Brain pericyte (primary cell): ENCODE data around the gene CST7.

Experiments used
- DNase-seq: peaks from one replicate; pipeline ENCODE4 v3.0.0-alpha.2; 2012; ENCODE audit warnings: low read depth, low spot score

Gene CST7

DNA sequence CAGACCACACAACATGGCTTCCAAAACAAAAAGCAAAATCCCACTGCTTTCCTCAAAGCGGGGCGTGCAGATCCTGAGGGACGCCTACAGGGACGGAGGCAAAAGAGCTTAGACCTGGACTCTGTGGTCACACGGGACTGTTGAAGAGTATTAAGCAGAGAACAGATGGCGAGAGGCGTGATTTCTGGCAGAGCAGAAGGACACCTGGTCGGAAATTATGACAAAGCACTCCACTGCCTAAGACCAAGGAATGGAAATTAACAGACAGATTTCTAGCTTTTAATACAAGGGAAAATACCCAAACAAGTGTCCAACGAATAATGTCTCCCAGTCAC, 15.4 kb downstream of the CST7 start:
- no peak for DNase-seq

DNA sequence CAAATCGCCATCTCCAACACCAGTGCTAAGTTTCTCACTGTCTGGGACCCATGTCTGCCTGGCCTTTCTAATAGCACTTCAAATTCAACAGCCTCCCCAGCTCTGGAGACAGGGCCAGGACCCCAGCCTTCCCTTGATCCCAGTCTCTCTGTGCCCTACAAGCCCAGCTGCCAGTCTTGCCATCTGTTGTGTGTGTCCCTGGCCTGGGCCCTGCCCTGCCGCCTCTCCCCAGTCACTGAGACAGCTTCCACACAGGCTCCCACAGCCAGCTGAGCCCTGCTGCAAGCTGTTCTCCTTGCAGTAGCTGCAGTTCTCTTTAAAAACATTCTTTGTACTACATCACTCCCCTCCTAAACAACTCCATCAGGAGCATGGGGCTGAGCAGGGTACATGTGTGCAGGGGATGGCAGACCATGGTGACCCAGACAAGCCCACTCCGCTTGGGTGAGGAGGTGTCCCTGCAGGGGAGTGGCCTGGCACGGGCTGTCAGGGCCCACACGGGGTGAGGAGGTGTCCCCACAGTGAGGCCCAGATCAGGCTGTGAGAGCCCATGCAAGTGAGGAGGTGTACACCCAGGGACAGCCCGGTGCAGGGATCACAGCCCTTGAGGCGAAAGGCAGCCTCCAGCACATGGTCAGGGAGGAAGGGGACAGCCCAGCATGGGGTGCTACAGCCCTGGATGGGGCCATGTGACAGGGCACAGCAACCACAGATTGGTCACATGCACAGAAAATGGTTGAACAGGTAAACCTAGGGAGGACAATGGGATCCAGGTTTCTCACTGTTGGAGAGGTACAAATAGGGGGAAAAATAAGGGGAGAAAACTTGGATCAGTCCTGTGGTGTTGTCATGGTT, 16.2 kb downstream of the CST7 start:
- DNase-seq = no peak

DNA sequence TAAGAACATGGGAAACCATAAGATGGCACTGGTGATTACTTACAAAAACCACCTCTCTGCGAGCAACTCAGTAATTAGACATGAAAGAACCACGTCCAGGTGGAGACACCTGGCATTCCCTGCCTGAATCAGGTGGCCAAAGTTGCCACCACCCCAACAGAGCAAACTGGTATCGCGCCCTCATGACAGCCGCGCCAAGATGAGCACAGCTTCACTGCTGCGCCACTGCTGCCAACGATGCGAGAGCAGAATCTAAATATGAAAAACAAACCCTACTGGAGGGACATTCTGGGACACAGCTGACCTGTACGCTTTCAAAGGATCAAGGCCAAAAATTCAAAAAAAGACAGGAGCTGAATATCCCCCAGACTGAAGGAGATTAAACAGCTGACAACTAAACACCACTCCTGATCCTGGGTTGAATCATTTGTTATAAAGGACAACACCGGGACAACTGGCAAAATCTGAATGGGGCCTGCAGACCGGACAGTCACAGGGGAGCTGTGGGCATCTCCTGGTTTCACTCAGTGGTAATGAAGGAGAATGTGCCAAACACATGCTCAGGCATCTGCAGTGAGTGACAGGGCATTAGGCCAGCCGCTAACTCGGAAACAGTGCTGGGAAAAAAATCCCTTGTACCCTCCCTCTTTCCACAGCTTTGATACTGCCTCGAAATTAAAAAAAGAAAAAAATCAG, 17.4 kb downstream of the CST7 start:
- DNase-seq = no peak

DNA sequence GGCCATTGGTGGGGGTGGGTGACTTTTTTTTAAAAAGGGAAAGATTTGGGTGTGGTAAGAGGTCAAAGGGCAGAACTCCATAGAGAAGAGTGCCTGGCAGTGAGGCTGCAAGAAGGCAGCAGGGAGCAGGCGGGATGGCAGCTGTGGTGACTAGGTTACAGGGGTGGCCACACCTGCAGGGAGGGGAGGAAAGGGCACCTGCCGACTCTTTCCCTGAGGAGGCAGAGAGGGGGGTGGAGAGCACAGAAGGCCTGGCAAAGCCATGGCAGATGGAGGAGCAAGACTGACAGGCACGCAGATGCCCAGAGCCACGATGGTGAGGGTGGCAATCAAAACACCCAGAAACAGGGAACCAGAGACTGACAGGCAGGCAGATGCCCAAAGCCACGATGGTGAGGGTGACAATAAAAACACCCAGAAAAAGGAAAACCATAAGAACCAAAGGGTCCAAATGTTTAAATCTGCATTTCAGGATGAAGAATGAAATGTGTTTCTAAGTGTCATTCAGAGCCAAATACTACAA, 19.3 kb downstream of the CST7 start:
- DNase-seq = no peak

DNA sequence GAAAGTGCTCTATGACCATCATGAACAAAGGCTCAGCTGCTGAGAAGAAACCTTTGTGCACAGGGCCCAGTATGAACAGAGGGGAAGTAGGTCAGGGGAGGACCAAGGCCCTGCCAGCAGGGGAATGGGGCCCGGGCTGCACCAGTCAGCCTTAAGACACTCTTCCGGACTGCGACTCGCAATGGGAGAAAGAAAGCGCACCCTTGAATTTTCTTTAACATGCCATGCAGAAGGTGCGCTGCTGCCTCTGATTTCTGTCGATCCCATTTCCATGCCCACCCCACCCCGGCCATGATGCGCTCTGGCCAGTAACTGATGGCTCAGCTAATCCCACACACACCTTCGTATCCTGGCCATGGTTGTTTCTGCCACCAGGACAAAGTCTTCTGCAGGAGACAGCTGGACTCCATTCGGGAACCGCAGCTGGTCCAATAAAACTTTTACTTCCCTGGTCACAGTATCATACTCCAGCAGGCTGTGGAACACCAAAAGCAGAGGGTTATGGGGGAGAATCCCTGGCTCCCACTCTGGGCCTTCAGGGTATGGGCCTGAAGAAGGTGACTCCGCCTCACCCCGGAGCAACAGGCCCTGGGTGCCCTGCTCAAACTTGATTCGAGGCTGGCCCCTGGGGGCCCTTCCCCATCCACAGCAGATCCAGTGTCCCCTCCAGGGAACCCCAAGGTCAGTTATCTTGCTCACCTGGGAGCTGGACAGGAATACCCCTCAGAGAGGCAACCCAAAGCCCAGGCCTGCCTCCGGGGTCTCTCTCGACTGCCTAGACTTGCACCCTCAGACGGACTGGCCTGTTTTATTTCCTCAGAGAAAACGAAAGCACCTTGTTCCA, 20.3 kb downstream of the CST7 start:
- no peak for DNase-seq

DNA sequence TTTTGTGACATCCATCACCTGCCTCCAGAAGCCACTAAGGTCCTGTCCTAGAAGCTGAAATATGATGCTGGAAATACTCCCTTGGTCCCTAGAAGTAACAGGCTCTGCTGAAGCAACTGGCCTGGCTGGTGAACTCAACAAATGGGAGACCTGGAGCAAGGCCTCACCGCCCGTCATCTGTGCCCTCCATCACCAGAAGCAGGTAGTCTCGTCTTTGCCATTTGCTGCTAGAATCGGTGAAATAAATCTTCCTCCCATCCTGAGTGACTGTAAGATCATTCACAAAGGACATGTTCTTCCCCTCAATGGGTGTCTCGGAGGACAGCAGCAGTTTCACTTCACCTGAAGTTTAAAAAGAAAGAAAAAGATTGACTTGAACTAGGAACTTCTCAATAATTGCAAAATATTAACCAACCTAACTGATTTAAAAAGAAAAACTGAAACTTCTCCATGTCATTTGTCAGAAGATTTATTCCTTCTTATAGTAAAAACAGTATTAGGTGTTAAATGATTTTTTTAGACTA, 21.0 kb downstream of the CST7 start:
- DNase-seq = no peak

DNA sequence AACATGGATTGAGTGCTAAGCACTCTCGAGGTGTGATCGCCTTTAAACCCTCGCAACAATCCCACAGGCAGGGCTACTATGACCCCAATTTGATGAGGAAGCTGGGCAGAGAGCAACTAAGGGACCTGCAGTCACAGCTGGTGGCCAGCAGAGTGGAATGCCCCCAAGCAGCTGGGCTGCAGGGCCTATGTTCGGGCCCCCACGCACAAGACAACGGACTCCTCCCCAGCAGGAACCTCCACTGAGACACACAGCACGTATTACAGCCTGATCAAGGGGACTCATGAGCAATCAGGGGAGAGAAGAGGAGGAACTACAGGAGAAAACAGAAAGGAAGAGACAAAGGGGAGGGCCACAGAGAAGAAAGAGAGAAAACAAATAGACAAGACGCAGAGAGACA, 21.7 kb downstream of the CST7 start:
- DNase-seq = no peak

DNA sequence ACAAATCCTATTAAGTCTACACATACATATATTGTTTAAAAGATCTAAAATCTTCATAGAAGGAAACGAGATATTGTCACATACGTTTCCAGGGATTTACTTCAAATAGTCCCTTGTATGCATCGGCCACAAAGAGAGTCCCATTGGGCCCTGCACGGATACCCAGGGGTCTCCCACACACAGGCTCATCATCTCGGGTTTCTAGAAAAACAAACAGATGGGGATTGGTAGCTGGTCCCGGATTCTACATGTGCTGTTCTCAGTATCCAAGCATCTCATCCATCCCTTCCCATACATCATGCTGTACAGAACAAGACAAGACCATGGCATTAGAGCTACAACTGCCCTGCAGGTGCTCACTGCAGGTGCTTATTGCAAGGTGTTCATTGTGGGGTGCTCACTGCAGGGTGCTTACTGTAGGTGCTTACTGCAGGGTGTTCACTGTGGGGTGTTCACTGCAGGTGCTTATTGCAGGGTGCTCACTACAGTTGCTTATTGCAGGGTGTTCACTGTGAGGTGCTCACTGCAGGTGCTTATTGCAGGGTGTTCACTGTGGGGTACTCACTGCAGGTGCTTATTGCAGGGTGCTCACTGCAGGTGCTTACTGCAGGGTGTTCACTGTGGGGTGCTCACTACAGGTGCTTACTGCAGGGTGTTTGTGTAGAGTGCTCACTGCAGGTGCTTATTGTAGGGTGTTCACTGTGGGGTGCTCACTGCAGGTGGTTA, 22.5 kb downstream of the CST7 start:
- no peak for DNase-seq

DNA sequence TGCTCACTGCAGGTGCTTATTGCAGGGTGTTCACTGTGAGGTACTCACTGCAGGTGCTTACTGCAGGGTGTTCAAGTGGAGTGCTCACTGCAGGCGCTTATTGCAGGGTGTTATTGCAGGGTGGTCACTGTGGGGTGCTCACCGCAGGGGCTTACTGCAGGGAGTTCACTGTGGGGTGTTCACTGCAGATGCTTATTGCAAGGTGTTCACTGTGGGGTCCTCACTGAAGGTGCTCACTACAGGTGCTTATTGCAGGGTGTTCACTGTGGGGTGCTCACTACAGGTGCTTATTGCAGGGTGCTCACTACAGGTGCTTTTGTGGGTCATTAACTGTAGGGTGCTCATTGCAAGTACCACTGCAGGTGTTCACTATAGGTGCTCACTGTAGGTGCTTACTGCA, 23.3 kb downstream of the CST7 start:
- DNase-seq = no peak

DNA sequence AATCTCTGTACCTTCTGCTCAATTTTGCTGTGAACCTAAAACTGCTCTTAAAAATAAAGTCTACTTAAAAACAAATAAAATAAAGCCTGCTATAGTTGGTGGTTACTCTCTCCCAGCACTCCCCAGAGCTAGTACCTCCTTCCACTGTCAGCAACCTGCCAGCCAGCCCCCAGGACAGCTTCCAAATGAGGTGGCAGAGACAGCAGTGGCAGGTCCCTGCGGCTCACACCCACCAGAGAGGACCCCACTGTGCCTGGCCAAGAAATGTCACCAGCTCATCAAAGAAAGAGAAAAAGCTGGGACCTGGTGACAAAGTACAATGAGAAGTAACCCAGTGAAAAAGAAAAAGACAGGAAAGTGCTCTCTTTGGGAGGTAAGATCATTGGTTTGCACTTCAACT, 28.3 kb downstream of the CST7 start:
- DNase-seq = no peak

DNA sequence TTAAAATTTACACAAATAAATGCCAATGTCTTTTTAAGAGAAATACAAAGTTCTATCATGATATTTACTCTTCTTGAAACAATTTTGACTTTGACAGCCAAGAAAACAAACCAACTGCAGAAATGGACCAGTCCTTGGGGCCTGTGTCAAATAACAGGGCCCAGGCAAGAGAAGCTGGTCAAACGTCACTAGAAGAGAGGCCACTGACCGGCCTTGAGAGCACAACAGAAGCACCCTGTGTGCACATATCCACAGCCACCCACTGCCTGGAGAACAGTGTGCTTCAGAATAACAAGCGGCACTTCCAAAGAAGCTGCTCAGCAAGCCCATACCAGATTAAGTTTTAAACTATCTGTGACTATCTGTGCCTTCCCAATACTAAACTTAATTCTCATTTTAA, 28.7 kb downstream of the CST7 start:
- DNase-seq = no peak

DNA sequence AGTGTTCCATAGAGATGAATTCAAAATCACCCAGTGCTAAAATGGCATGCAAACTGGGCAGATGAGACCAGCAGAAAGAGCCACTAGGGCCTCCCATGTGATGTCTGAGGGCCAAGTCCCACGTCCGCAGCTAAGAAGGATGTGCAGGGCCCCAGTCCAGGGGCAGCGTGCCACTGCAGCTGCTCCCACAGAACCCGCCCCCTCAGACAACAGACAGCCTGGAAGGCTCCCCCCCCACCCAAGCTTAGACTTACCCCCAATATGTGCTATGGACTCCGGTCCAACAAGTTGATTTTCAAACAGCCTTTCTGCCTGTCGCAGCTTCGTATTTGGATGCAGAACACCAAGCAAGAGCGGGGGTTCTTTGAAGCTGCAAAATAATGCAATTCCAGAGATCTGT, 29.4 kb downstream of the CST7 start:
- no peak for DNase-seq

DNA sequence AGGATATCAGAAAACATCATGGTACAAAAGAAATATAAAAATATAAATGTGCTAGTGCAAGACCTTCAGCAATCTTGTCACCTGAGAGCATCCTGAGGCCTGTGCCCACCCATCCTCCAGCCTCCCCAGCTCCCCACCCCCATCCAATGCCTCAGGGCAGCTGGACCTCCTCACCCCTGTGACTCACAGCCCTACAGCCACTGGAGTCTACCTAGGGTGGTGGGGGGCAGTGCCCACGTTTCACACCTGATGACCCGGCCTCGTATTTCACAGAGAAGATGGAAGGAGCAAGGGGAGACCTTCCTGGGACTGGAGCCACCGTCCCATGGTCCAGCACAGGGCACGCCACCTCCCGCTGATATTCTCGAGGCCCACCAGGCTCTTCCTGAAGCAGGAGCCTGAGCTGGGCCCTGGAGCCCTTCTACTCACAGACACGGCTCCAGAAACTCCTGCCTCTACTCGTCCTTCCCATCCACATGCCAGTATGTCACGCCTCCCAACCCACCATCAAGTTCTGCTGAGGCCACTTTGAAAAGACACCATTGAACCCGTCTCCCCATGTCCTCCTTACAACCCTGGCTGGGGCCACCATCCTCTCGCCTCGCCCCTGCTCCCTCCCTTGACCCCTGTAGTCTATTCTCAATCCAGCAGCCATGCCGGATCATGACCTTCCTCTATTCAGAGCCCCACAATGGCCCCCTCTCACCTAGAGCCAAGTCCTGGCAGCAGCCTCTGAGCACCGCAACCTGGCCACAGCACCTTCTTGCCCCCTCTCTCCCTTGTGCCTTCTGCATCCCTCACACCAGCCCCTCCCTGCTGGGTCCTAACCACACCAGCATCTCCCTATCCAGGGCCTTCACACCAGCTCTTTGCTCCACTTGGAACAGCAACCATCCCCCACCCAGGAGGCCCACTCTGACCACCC, 30.2 kb downstream of the CST7 start:
- DNase-seq = no peak

DNA sequence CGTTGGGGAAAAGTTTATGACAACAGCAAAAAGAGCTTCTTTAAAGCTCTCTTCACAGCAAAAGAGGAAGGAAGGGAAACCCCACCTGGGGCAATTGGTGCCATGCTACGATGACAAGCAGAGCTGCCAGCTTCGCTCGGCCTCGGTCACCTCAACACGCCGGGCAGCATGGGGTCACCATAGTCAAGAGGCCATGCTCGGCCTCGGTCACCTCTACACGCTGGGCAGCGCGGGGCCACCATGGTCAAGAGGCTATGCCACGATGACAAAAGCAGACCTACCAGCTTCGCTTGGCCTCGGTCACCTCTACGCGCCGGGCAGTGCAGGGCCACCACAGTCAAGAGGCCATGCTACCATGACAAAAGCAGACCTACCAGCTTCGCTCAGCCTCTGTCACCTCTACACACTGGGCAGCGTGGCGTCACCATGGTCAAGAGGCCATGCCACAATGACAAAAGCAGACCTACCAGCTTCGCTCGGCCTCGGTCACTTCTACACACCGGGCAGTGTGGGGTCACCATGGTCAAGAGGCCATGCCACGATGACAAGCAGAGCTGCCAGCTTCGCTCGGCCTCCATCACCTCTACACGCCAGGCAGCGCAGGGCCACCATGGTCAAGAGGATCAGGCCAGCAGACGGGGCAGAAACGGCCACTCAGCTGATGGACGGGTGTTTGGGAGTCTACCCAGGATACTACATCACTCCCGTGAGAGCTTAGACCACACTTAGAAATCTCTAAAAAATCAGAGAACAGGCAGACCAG, 31.4 kb downstream of the CST7 start:
- no peak for DNase-seq

DNA sequence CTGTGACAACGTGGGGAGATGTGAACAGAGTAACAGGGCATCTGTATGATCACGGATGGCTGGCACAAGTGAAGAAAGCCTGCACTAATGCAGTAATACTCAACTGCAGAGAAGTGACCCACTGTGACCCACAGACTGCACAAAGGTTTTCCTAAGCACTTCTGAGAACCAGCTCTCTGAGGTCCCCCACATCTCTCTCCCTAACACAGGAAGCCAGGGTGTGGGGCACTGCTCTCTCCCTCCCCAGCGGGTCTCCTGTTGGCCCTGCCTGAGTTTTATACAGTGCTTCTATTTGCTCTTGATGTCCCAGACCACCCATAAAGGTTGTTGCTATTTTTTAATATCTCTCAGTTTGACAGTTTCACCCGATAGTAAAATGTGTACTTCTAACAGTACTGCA, 32.2 kb downstream of the CST7 start:
- no peak for DNase-seq

DNA sequence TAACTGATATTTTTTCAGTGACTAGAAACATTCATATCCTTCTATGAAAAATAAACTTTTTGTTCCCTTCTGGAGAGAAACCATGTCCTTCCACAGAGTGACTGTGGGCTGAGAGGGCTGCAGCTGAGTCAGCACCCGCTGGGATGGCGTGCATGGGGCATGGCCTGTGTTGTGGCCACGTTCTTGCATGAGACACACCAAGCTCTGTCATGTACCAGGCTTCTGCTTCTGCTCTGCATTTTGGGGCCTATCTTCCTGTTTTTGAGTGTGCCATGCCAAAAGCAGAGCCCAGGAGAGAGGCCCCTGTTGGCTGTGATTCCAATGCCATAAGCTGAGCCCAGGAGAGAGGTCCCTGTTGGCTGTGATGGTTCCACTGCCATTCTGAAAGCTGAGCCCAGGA, 32.7 kb downstream of the CST7 start:
- DNase-seq = no peak

DNA sequence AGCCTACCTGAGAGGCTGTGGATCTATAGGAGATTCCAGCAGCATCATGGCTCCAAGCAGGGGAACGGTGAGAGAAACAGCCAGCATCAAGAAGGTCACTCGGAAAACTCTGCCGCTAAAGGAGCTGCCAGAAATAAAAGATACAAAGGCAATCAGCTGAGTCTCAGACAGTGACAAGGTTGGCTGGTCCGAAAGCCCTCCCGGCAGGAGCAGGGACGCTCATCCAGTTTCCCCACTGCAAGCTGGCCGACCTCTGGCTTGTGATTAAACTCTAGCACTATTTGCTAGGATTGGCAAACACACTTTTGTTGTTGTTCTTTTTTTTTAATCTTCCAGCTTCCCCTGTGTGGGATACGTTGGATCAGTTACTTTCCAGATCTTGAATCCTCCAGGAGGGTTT, 34.8 kb downstream of the CST7 start:
- no peak for DNase-seq

DNA sequence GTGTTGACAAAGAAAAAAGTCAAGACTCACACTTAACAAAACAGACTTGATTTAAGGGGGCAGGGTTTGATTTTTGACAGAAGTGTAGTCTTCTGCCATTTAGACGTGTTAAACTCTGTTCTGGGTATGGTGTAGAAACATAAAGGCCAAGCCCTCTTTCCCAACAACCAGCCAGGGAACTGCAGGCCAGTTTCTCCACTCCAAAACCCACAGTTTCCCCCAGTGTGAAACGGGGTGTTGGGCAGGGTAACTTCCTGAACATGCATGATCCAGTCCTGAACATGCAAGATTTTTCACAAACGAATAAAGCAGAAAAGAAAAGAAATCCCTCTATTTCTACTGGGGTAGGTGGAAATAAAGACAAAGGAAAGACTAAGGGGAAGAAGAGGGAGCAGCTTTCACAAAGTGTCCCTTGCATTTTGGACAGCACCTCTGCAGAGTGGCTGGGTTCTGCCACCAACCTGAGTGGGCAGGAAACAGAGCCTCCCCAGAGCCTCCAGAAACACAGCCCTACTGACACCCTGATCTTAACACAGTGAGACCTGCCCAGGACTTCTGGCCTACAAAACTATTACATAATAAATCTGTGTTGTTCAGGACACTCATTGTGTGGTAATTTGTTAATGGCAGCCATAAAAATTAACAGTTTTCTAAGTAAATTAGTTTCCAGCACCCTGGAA, 36.0 kb downstream of the CST7 start:
- no peak for DNase-seq

DNA sequence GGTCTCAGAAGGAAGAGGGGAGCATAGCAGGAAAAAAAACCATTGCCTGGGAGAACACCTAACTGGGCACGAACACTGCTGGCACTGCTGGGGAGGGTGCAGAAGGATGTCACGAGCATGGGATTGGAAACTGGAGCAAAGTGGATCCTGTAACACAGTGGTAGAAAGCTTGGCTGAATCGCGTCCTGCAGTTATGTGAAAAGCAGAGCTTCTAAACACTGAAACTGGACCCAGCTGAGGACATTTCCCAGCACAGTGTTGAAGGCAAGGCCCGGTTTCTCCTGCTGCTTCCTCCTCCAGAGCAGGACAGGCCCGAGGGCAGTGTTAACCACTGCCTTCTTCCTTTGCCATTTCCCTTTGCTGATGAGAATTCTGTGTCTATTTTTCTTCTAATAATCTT, 36.7 kb downstream of the CST7 start:
- no peak for DNase-seq
